ENCODE data around the gene CLOCK. TPM values are rescaled to one million over a fixed set of nuclear protein-coding genes. Genes with fewer than 3 reads are reported as not detected.

CLOCK gene
- polyA plus RNA-seq, 2 of the 4 experiments (the other 2 are of a cell fraction): 6.6 to 14.2 TPM

- ChIA-PET CTCF (no interaction called here), POLR2A (no interaction called here)
- Histone ChIP-seq H3K4me2 (no peak overlapping the region), H3K27ac (no peak overlapping the region), H3K9me3 (no peaks in the 10 kb centered on the region), H3K4me3 (no peak overlapping the region), H3K4me1 (peaks cover 8% of the 10 kb centered on the region; the same call in 2 of the 3 replicates)
- 82% methylated on average over 10 of the region's 10 CpGs for WGBS (ENCODE audit: missing lambda C conversion rate)
- no peak for DNase-seq (ENCODE audit: low read depth in 1 of 2, low spot score in 1 of 2)
- TF ChIP-seq NR3C1 (IDR thresholded peaks at IDR 0.05) (no peak), ELK1 (IDR thresholded peaks at IDR 0.05; ENCODE audit: low read depth, low read length) (no peak), EHMT2 (IDR thresholded peaks at IDR 0.05; ENCODE audit: low read depth) (no peak), HOXA7 (CRISPR knock-in tag; IDR thresholded peaks at IDR 0.05) (no peak), TP53 (CRISPR knock-in tag; IDR thresholded peaks at IDR 0.05) (no peak), HOXB5 (CRISPR knock-in tag; IDR thresholded peaks at IDR 0.05) (no peak), CEBPB (IDR thresholded peaks at IDR 0.05) (no peak), SREBF2 (IDR thresholded peaks at IDR 0.05) (no peak), USF2 (IDR thresholded peaks at IDR 0.05) (no peak), MAZ (IDR thresholded peaks at IDR 0.05; ENCODE audit: borderline replicate concordance, low read depth, low read length) (no peak), HOXB13 (CRISPR knock-in tag; IDR thresholded peaks at IDR 0.05; ENCODE audit: low read depth) (no peak), POLR2AphosphoS2 (conservative IDR thresholded peaks at IDR 0.05; ENCODE audit: low read length) (no peak), KDM1A (IDR thresholded peaks at IDR 0.05; ENCODE audit: low read depth) (no peak)
- ATAC-seq: no peak
- no peak for FAIRE-seq
Measured at GRCh38 chr4:55499495-55499894, 47.2 kb downstream of the CLOCK start.

- H3K4me1 ChIP-seq: peaks cover under 1% of the 10 kb centered on the region; the same call in 2 of the 3 replicates
- TF ChIP-seq EP300 (IDR thresholded peaks at IDR 0.05) (no peak), ELK1 (IDR thresholded peaks at IDR 0.05; ENCODE audit: low read depth, low read length) (no peak), JUNB (IDR thresholded peaks at IDR 0.05) (no peak), EHF (CRISPR knock-in tag; IDR thresholded peaks at IDR 0.05) (no peak), CHD2 (IDR thresholded peaks at IDR 0.05; ENCODE audit: low read length, partially characterized antibody) (no peak)
- H3K4me3 ChIP-seq: no peak overlapping the region
- ATAC-seq (no peak), FAIRE-seq (no peak), DNase-seq (ENCODE audit: low read depth in 1 of 2, low spot score in 1 of 2) (no peak)
- ChIA-PET CTCF (interaction anchor here (0.7 kb wide), 1 partner anchor 1200 kb away, joined by 3 read pairs; no protein-coding TSS in a partner anchor), POLR2A (no interaction called here)
- H3K27ac ChIP-seq: no peak overlapping the region
- no peak overlapping the region for H3K4me2 ChIP-seq
- 75% methylated on average over 3 of the region's 3 CpGs for WGBS (ENCODE audit: missing lambda C conversion rate)
- H3K9me3 ChIP-seq: no peaks in the 10 kb centered on the region
Measured at GRCh38 chr4:55498051-55498450, 48.7 kb downstream of the CLOCK start.

- Histone ChIP-seq H3K27ac (no peak overlapping the region), H3K4me2 (no peak overlapping the region), H3K4me3 (no peak overlapping the region), H3K4me1 (no peaks in the 10 kb centered on the region), H3K9me3 (no peaks in the 10 kb centered on the region)
- DNase-seq (ENCODE audit: low read depth in 1 of 2, low spot score in 1 of 2) (no peak), FAIRE-seq (no peak), ATAC-seq (no peak)
- CTCF ChIA-PET: no interaction called here
- POLR2A ChIA-PET: no interaction called here
- 50% methylated on average over 1 of the region's 1 CpG for WGBS (ENCODE audit: missing lambda C conversion rate)
- no peak for TF ChIP-seq POLR2A (IDR thresholded peaks at IDR 0.05; ENCODE audit: low read length)
- no peak for TF ChIP-seq TP53 (CRISPR knock-in tag; IDR thresholded peaks at IDR 0.05)
- no peak for TF ChIP-seq ZFP36 (IDR thresholded peaks at IDR 0.05; ENCODE audit: borderline replicate concordance, partially characterized antibody)
- no peak for TF ChIP-seq RFX5 (IDR thresholded peaks at IDR 0.05)
- TF ChIP-seq BHLHE40 (IDR thresholded peaks at IDR 0.05; ENCODE audit: low read depth, low read length): no peak
Measured at GRCh38 chr4:55491486-55491885, 55.2 kb downstream of the CLOCK start.
